IPS-18a (cell line): ENCODE measurements around the gene CAPN11.

Experiments
- H3K27ac ChIP-seq: one replicate; pipeline ENCODE4 v1.5.1; 2013; ENCODE audit warnings: low read length
- H3K27me3 ChIP-seq: one replicate; pipeline ENCODE4 v1.6.1; 2013; ENCODE audit warnings: mild to moderate bottlenecking, low read length; ENCODE audit not compliant: control insufficient read depth, insufficient read depth
- H3K36me3 ChIP-seq: one replicate; pipeline ENCODE4 v1.6.1; 2013; ENCODE audit warnings: low read depth, low read length; ENCODE audit not compliant: control insufficient read depth
- H3K4me1 ChIP-seq: one replicate; pipeline ENCODE4 v1.6.1; 2013; ENCODE audit warnings: low read depth, low read length; ENCODE audit not compliant: control insufficient read depth
- H3K4me3 ChIP-seq: one replicate; pipeline ENCODE4 v1.5.1; 2013; ENCODE audit warnings: low read length
- H3K9ac ChIP-seq: one replicate; pipeline ENCODE4 v1.6.1; 2013; ENCODE audit warnings: mild to moderate bottlenecking, low read length, moderate library complexity
- H3K9me3 ChIP-seq: one replicate; pipeline ENCODE4 v1.6.1; 2013; ENCODE audit warnings: low read depth, low read length; ENCODE audit not compliant: control insufficient read depth

The CAPN11 gene

GRCh38 chr6:44120692-44121443 lies 37.8 kb upstream of the CAPN11 start:
- Histone ChIP-seq H3K9ac (no peak overlapping the region), H3K27me3 (no peaks in the 10 kb centered on the region), H3K36me3 (peaks cover under 1% of the 10 kb centered on the region), H3K27ac (no peak overlapping the region), H3K4me1 (peaks cover 20% of the 10 kb centered on the region), H3K4me3 (no peak overlapping the region), H3K9me3 (no peaks in the 10 kb centered on the region)

GRCh38 chr6:44122801-44123200 lies 35.8 kb upstream of the CAPN11 start:
- Histone ChIP-seq H3K4me3 (no peak overlapping the region), H3K9me3 (no peaks in the 10 kb centered on the region), H3K27me3 (no peaks in the 10 kb centered on the region), H3K27ac (no peak overlapping the region), H3K36me3 (no peaks in the 10 kb centered on the region), H3K9ac (no peak overlapping the region), H3K4me1 (peaks cover 24% of the 10 kb centered on the region)

- H3K36me3 ChIP-seq, result no peaks in the 10 kb centered on the region
- H3K9me3 ChIP-seq, result no peaks in the 10 kb centered on the region
- H3K4me1 ChIP-seq, result peaks cover 24% of the 10 kb centered on the region
- no peak overlapping the region for H3K4me3 ChIP-seq
- no peaks in the 10 kb centered on the region for H3K27me3 ChIP-seq
- no peak overlapping the region for H3K9ac ChIP-seq
- no peak overlapping the region for H3K27ac ChIP-seq
Measured at GRCh38 chr6:44123544-44123943, 35.1 kb upstream of the CAPN11 start.

- Histone ChIP-seq H3K9me3 (no peaks in the 10 kb centered on the region), H3K27me3 (no peaks in the 10 kb centered on the region), H3K4me3 (peak overlapping the region; percentile 84), H3K4me1 (peaks cover 20% of the 10 kb centered on the region), H3K36me3 (no peaks in the 10 kb centered on the region), H3K27ac (no peak overlapping the region), H3K9ac (peak overlapping the region; percentile 71)
Measured at GRCh38 chr6:44126320-44127149, 32.1 kb upstream of the CAPN11 start.

- no peak within 1 kb of the TSS for H3K27ac ChIP-seq
- peaks cover 19% of the 10 kb centered on the region for H3K4me1 ChIP-seq
- peak within 1 kb of the TSS; percentile 84 for H3K4me3 ChIP-seq
- H3K36me3 ChIP-seq, result no peaks in the 10 kb centered on the region
- no peaks in the 10 kb centered on the region for H3K9me3 ChIP-seq
- H3K9ac ChIP-seq, result peak within 1 kb of the TSS; percentile 71
- no peaks in the 10 kb centered on the region for H3K27me3 ChIP-seq
Measured at GRCh38 chr6:44127186-44128019, 31.2 kb upstream of the CAPN11 start, which contains the start of the genes MRPL14 and TMEM63B. MRPL14 (minus strand) TSS chr6:44127452; CDS start chr6:44116611, 10,841 bp downstream. TMEM63B (plus strand) TSS chr6:44127554; CDS start chr6:44134585, 7,031 bp downstream.

- H3K9me3 ChIP-seq, result no peaks in the 10 kb centered on the region
- H3K27ac ChIP-seq, result no peak overlapping the region
- H3K4me1 ChIP-seq, result peaks cover 14% of the 10 kb centered on the region
- H3K9ac ChIP-seq, result peak overlapping the region; percentile 37
- no peaks in the 10 kb centered on the region for H3K27me3 ChIP-seq
- peak overlapping the region; percentile 70 for H3K4me3 ChIP-seq
- H3K36me3 ChIP-seq, result no peaks in the 10 kb centered on the region
Measured at GRCh38 chr6:44128020-44128917, 30.4 kb upstream of the CAPN11 start.

- H3K9ac ChIP-seq, result no peak overlapping the region
- H3K36me3 ChIP-seq, result no peaks in the 10 kb centered on the region
- H3K27ac ChIP-seq, result no peak overlapping the region
- H3K9me3 ChIP-seq, result no peaks in the 10 kb centered on the region
- H3K27me3 ChIP-seq, result no peaks in the 10 kb centered on the region
- no peak overlapping the region for H3K4me3 ChIP-seq
- H3K4me1 ChIP-seq, result peaks cover 21% of the 10 kb centered on the region
Measured at GRCh38 chr6:44129841-44130322, 28.7 kb upstream of the CAPN11 start.

- Histone ChIP-seq H3K27me3 (no peaks in the 10 kb centered on the region), H3K9ac (no peak overlapping the region), H3K27ac (no peak overlapping the region), H3K36me3 (no peaks in the 10 kb centered on the region), H3K4me1 (peaks cover 13% of the 10 kb centered on the region), H3K9me3 (no peaks in the 10 kb centered on the region), H3K4me3 (no peak overlapping the region)
Measured at GRCh38 chr6:44131892-44132291, 26.7 kb upstream of the CAPN11 start.

GRCh38 chr6:44132476-44132875 lies 26.1 kb upstream of the CAPN11 start:
- no peaks in the 10 kb centered on the region for H3K9me3 ChIP-seq
- peaks cover 5% of the 10 kb centered on the region for H3K36me3 ChIP-seq
- H3K27ac ChIP-seq, result no peak overlapping the region
- H3K4me1 ChIP-seq, result peaks cover 13% of the 10 kb centered on the region
- H3K27me3 ChIP-seq, result no peaks in the 10 kb centered on the region
- no peak overlapping the region for H3K9ac ChIP-seq
- H3K4me3 ChIP-seq, result no peak overlapping the region

- Histone ChIP-seq H3K27ac (no peak overlapping the region), H3K4me3 (peak overlapping the region; percentile 4), H3K9me3 (no peaks in the 10 kb centered on the region), H3K27me3 (no peaks in the 10 kb centered on the region), H3K4me1 (peaks cover 13% of the 10 kb centered on the region), H3K36me3 (peaks cover 5% of the 10 kb centered on the region), H3K9ac (no peak overlapping the region)
Measured at GRCh38 chr6:44133003-44133931, 25.4 kb upstream of the CAPN11 start.
